Measurements from ENCODE around the gene SOX1.

DNA sequence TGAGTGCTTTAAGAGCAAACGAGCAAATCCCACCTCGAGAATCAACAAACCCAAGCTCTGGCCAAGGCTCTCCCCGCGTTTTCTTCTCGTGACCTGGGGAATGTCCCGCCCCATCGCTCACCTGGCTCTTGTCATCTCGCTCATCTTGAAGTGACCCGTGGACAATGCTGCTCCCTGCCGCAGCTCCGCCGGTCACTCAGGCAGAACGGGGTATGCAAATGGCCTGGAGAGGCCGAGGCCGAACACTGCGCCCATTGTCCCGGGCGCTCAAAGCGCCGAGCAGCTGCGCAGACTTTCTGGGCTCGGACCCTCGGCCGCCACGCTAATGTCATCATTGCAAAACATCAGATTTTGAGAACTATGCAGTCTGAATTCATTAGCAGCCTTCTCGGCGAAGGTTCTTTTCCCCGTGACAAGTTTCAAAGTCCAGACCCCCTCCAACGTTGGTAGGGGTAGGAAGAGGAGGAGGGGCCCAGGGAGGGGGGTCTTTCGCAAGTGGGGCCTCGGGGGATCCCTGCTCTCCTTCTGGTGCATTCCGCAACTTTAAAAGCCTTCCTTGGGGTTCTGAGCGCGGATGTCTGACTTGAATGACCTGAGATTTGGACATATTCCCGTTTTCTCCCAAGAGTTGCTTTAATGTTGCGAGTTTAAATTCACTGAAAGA lies 39.7 kb downstream of the SOX1 start:
- TF ChIP-seq, protein P1, sequence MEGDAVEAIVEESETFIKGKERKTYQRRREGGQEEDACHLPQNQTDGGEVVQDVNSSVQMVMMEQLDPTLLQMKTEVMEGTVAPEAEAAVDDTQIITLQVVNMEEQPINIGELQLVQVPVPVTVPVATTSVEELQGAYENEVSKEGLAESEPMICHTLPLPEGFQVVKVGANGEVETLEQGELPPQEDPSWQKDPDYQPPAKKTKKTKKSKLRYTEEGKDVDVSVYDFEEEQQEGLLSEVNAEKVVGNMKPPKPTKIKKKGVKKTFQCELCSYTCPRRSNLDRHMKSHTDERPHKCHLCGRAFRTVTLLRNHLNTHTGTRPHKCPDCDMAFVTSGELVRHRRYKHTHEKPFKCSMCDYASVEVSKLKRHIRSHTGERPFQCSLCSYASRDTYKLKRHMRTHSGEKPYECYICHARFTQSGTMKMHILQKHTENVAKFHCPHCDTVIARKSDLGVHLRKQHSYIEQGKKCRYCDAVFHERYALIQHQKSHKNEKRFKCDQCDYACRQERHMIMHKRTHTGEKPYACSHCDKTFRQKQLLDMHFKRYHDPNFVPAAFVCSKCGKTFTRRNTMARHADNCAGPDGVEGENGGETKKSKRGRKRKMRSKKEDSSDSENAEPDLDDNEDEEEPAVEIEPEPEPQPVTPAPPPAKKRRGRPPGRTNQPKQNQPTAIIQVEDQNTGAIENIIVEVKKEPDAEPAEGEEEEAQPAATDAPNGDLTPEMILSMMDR (IDR thresholded peaks at IDR 0.05; ENCODE audit: poor library complexity) = no peak
- TF ChIP-seq EZH2 (IDR thresholded peaks at IDR 0.05; ENCODE audit: borderline replicate concordance) (peak; percentile 58), EZH2phosphoT487 (IDR thresholded peaks at IDR 0.05; ENCODE audit: low read depth, severe bottlenecking, unreplicated experiment) (peak; percentile 11)

Data from hepatocyte (in vitro differentiated cells).